ENCODE data around the gene ZNF732.
"Not testable (repeated sequence)": the region's sequence is repeated elsewhere in the genome, so short reads cannot be mapped to it uniquely, and the experiment has no call there.

The ZNF732 gene

DNA sequence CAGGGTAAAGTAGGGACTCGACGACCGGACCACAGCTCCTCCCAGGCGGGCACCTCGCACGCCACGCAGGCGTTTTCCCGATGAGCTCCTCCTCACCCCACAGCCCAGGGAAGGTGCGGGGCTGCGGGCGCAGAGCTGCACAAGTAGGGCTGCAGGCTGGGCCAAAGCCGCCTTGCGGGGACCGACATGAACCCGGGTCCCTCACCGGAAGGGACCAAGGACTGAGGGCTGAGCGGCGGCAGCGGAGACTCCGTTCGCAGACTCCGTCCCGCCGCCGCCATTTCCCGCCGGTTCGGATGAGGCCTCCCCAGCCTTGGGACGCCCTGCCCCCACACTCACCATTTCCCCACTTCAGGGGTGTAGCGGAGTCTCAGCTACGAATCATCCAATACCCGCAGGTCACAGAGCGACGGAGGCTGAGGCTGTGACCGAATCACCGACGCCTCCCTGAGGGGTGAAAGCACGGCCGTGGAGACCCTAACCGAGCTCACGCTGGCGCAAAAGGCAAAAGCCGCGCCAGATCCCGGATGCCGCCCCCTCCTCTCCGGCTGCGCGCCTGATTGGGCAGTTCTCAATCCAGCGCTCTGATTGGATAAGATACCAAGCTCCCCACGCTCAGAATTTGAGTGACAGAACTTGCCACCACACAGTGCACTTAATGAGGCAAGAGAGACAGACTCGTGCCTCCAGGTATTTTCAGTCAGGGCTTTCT, at the start of gene ZNF732:
Gene ZNF732, minus strand, starts transcription at position 506 of the 712 bp plus-strand sequence. Its CDS starts 164 bp downstream, at position 342.
- no peak for DNase-seq (ENCODE audit: low read depth in 2 of 2)

DNA sequence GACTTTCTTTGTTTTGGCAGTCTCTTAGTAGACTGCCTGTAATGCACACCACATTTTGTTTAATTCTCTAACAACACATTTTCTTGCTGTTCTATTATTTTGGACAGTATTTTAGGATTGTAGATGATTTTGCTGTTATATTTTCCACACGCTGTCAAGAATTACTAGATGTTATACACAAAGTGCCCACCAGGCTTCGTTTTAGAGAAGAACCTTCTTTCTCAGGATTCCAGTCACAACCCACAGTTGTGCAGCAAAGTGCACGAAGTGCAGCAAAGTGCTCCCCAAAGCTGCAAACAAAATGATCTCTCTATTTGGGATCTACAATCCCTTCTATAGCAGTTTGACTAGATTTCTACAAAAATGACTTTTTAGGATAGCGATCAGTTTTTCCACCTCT, 34.7 kb upstream of the ZNF732 start:
- DNase-seq (ENCODE audit: low read depth in 2 of 2): no peak

DNA sequence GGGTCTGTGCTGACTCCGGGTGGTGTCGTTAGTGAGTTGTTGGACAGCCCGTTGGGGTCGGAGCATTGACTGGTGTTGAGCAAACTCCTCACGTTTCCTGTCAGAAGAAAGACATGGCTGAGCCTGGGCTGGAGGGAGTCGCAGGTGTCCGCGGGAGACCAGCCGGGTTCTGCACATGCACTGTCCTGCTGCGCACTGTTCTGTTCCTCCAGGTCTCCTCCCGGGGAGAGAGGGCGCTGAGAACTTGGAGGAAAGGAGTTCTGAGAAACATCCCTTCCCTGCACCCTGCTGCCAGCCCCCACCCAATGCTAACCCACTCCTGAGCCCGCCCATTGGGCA, 33.5 kb upstream of the ZNF732 start:
- DNase-seq (ENCODE audit: low read depth in 2 of 2): no peak

DNA sequence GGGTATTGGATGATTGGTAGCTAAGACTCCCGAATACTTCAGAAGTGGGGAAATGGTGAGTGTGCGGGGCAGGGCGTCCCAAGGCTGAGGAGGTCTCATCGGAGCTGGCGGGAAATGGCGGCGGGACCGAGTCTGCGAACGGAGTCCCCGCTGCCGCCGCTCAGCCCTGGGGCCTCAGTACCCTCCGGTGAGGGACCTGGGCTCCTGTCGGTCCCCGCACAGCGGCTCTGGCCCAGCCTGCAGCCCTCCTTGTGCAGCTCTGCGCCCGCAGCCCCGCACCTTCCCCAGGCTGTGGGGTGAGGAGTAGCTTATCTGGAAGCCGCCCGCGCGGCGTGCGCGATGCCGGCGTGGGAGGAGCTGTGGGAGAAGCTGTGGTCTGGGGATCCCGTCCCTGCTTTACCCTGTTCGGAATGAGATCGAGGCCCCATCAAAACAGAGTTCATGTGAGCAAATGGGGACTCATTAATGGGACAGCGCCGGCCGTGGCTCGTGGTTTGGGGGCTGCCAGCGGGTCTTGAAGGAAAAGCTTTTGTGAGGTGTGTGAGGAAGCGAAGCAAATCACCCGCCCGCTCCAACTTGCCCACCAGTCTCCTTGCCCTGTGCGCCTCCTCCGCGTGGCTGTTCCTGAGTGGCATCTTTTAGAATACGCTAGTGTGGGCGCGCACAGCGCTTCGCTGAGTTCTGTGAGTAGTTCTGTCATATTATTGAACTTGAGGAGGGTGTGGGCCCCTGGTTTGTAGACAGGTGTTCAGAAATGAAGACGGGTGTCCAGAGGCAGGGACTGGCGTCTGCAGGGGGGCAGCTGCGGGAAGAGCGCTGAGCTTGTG, 32.9 kb upstream of the ZNF732 start:
- DNase-seq (ENCODE audit: low read depth in 2 of 2): peak; percentile 23 to 56

DNA sequence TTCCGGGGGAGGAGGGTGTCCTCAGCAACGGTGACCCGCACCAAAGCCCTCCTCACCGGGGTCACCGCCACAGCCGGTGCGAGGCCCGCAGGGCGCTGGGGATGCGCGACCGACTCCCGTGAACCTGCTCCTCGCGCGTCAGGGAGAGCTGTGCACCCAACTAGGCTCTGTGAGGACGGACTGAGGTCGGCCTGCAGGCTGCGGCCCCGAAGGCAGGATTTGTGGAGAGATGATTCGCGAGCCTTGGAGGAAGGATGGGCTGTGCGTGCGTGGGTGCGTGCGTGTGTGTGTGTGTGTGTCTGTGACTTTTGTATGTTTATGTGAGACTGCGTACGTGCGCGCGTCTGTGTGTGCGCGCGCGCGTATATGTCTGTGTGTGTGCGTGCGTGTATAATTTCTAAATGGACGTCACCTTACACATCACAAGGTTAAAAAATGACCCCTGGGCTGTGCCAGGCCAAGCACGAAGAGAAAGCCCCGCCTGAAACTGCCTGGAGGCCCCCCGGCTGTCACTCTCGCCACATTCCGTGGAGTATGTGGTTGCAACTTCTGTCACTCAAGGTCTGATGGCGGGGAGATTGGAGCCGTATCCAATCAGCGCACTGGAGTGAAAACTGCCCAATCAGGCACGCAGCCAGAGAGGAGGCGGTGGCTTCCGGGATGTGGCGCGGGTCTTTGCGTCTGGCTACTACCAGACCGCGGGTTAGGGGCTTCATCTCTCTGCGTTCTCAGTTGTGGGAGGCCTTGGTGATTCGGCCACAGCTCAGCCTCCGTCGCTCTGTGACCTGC, 32.1 kb upstream of the ZNF732 start, which contains the start of gene ZNF141:
Gene ZNF141, plus strand, starts transcription at position 672 of the 789 bp plus-strand sequence. CDS start 170 bp downstream, outside the sequence.
- peak; percentile 84 to 89 for DNase-seq (ENCODE audit: low read depth in 2 of 2)

DNA sequence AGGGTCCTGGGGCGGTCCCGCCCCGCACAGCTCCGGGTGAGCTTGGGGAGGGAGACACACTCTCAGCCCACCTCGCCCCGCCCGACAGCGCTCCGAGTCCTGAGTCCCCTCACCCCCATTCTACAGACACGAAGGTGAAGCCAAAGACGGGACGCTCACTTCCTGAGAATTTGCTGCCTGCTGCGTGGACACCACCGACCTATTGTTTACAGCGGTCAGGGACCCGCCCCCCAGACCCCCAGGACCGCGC, 31.5 kb upstream of the ZNF732 start:
- peak in 1 of 2 donors; percentile 8 for DNase-seq (ENCODE audit: low read depth in 2 of 2)

DNA sequence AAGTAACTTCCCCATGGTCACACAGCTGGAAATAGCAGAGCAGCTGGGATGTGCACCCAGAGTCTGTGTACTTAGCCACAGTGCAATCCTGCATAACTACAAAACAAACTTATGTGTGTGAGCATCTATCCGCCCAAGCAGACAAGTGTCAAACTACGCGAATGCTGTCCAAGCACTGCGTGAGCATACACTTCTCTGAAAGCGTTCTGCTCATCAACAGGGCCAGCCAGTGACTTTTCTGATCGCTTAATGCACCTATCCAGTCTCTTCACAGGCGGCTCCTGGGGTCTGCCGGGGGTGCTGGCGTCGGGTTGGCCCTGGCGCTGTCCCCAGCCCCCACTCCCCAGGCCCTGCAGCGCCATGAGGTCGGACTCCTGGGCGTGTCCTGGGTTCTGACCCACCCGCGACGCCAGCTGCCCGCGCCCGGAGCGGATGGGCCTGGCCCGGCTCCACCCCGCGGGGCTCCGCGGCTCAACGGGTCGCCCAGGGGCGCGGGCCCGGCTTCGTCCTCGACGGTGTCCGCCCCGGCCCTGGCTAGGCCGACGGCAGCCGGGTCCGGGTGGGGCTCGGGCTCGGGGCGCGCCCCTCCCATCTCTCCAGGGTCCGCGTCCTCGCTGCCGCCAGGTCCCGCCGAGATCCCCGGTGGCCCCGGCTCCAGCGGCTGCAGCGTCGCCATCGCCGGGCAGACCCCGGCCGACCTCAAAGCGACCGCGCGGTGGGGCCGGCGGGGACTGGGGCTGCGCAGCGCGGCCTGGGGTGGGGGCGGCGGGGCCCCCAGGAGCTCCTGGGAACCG, 31.0 kb upstream of the ZNF732 start:
- no peak for DNase-seq (ENCODE audit: low read depth in 2 of 2)

DNA sequence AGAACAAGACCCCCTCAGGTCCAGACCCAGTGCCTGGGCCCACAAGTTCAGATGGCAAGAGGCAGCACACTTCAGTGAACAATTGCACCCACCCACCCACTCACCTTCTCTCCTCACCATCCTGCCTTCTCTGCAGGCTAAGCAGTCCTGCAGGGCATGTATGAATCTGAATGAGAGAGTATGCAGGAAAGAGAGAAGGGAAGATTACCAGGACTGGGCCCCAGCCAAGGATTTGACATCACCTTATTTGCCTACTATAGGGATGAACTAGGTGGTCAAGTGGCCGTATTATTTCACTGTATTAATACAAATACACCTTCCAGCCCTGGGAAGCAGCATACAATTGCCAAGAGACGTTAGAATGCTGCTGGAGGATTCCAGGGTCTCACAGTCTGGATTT, 30.2 kb upstream of the ZNF732 start:
- no peak for DNase-seq (ENCODE audit: low read depth in 2 of 2)

DNA sequence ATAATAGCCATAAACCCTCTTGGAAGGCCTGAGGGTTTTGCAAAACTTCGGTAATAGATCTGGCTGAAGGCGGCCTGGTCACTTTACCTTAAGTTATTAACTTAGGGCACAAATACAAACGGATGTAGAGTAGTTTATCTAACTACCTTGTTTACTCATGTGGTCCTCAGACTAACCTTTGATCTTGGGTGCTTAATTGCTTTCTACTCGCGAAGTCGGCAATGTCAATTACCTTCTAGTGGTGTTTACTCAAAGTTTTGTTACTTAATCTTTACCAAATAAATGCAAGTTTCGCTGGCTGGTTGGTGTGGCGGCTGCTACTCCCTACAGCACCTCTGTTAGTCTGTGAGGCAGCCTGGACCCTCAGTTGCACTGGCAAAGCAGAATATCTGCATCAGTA, 23.5 kb upstream of the ZNF732 start:
- DNase-seq (ENCODE audit: low read depth in 2 of 2): no peak

DNA sequence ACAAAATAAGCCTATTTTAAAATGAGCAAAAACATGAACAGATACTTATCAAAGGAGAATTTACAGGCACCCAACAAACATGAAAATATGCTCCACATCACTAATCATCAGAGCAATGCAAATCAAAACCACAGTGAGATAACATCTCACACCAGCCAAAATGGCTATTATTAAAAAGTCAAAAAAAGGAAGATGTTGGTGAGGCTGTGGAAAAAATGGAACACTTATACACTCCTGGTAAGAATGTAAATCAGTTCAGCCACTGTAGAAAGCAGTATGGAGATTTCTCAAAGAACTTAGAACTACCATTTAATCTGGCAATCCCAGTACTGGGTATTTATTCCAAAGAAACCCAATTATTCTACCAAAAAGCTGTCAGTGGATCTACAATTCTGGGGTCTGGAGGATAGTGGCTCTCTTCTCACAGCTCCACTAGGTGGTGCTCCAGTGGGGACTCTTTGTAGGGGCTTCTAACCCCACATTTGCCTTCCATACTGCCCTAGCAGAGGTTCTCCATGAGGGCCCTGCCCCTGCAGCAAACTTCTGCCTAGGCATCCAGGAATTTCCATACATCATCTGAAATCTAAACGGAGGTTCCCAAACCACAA, 9.1 kb upstream of the ZNF732 start:
- DNase-seq (ENCODE audit: low read depth in 2 of 2): no peak

DNA sequence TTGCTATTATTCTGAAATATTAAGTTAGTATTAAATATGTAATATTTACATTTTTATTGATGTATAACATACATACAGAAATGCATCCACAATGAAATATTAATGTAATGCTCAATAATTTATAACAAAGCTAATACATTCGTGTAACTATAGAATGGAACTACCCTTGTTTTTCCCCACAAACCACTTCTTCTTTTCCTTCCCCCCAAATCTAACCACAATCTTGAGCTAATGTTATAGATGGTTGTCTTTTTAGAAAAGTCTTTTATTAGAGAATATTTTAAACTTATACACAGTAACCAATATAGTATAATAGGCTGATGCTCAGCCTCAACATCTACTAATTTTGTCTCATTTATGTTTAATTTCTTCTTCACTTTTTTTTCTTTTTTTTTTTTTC, 4.5 kb upstream of the ZNF732 start:
- no peak for DNase-seq (ENCODE audit: low read depth in 2 of 2)

DNA sequence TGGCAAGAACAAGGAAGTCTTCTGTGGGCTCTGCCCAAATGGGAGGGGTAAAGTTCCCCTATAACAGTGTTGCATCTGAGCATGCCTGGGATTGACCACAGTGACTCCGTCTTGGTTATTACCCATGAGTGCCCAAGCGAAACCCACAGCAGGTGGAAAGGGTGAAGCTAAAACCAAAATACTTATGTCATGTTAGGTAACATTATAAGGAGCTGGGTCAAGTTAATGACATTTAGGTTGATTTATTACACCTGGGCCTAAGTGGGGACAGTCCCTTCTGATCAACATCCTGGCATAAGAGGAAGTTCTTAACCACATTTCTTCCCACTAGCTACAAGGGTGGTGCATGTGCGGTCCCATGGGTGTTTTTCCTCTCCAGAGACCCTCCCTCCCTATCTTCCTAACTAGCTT, 1.3 kb upstream of the ZNF732 start:
- no peak for DNase-seq (ENCODE audit: low read depth in 2 of 2)

DNA sequence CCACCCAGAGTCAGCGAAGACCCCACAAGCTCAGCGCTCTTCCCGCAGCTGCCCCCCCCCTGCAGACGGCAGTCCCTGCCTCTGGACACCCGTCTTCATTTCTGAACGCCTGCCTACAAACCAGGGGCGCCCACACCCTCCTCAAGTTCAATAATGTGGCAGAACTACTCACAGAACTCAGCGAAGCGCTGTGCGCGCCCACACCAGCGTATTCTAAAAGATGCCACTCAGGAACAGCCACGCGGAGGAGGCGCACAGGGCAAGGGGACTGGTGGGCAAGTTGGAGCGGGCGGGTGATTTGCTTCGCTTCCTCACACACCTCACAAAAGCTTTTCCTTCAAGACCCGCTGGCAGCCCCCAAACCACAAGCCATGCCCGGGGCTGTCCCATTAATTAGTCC, 758 bp downstream of the ZNF732 start:
- DNase-seq (ENCODE audit: low read depth in 2 of 2): not testable (repeated sequence)

DNA sequence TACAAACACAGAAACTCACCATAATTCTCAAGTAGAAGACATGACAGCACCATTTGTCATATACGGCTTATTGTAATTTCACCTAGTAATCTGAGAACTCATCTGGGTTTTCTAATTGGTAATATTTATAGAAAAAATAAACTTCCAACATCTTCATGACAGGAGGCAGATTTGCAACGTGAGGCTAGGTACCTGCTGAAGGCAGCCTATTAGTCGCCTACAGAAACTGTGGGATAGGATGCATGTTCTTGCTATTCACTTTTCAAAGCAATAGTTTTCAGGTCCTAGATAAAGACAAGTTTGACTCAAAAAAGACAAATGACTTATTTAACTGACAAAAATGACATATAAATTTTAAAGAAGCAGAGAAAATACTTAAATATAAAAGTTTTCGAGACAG, 2.9 kb downstream of the ZNF732 start:
- DNase-seq (ENCODE audit: low read depth in 2 of 2): no peak

DNA sequence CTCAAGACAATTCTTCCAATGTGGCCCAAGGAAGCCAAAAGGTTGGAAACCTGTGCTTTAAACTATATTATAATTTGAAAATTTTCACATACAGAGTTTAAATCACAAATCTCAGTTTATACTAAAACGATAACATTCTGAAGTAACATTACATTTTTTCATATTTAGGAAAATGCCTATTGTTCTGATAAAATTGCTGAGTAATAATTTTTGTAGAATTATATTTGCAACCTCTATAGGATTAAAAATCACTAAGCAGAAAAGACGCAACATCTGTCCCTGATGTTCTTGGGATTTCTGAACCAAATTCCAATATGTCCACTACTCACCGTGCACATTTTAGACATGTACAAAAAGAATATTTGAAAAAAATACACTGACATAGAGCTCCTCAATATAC, 10.5 kb downstream of the ZNF732 start:
- DNase-seq (ENCODE audit: low read depth in 2 of 2): no peak

DNA sequence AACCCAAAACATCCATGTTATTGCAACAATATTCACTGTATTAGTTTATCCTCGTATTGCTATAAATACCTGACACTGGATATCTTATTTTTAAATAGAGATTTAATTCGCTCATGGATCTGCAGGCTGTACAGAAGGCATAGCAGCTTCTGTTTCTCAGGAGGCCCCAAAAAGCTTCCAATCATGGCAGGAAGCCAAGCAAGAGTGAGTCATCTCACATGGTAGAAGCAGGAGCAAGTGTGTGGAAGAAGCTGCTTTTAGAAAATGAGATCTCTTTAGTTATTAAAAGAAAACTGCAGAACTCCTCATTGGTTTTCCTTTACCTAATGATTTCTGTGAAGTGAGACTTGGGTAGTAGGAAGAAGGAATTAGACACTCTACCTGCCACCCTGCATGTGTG, 16.4 kb downstream of the ZNF732 start:
- no peak for DNase-seq (ENCODE audit: low read depth in 2 of 2)

DNA sequence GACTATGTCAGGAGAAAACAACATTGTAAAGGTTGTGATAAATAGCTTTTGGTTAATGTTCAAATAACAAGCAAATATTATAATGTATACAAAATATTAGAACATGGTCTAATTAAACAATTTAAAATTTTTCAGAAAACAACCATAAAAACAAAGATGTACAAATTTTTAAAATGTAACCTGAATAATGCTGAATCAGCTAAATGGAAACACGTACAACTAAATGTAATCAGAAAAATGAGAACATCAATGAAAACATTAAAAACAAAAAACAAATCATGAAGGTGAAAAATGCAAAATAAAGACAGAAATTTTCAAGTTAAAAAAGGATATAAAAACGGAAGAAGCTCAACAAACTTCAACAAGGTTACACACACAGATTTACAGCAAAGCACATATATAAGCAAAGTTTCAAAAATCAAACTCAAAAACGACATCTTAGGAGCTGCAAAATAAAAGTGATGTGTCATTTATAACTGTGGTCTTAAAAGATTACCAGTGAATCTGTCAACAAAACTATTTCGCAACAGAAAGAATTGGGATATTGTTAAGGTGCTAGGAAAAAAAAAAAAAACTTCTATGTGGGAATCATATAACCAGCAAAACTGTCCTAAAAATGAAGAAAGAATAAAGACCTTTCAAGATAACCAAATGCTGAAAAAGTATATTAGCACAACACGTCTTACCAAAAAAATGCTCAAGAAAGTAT, 31.8 kb downstream of the ZNF732 start:
- DNase-seq (ENCODE audit: low read depth in 2 of 2): no peak

DNA sequence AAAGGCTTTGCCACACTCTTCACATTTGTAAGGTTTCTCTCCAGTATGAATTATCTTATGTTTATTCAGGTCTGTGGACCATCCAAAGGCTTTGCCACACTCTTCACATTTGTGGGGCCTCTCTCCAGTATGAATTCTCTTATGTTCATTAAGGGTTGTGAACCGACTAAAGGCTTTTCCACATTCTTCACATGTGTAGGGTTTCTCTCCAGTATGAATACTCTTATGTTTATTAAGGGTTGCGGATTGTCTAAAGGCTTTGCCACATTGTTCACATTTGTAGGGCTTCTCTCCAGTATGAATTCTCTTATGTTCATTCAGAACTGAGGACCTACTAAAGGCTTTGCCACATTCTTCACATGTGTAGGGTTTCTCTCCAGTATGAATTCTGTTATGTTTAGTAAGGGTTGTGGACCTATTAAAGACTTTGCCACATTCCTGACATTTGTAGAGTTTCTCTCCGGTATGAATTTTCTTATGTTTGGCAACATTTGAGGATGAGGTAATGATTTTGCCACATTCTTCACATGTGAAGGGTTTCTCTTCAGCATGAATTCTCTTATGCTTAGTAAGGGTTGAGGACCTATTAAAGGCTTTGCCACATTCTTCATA, 33.7 kb downstream of the ZNF732 start:
- no peak for DNase-seq (ENCODE audit: low read depth in 2 of 2)

DNA sequence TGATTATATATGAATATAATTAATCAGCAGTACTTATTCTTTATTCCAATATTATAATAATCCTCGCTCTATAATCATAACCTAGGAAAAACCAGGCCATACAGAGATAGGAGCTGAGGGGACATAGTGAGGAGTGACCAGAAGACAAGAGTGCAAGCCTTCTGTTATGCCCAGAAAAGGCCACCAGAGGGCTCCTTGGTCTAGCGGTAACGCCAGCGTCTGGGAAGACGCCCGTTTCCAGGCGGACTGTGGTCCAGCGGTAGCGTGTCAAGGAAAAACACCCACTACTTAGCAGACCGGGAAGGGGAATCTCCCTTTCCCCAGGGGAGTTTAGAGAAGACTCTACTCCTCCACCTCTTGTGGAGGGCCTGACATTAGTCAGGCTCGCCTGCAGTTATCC, 46.0 kb downstream of the ZNF732 start:
- DNase-seq (ENCODE audit: low read depth in 2 of 2): not testable (repeated sequence)

DNA sequence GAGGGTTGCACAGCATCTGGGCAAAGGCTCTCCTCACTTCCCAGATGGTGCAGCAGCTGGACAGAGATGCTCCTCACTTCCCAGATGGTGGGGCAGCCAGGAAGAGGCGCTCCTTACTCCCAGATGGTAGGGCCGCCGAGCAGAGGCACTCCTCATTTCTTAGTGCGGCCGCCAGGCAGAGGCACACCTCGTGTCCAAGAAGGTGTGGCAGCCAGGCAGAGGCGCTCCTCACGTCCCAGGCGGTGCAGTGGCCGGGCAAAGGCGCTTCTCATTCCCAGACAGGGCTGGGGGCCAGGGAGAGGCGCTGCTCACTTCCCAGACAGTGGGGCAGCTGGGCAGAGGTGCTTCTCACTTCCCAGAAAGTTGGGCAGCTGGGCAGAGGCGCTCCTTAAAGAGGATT, 48.8 kb downstream of the ZNF732 start:
- no peak for DNase-seq (ENCODE audit: low read depth in 2 of 2)

Data from stimulated activated CD8-positive, alpha-beta memory T cell treated with anti-CD3 and anti-CD28 coated beads, Interleukin-7, amount 100 ng/mL, for 4 hours (primary cell).